HL-60/S4 treated with phorbol 12-myristate 13-acetate at 8.2 ng/mL for 4 days and 3 days (cell line): Measurements from ENCODE around the gene TMEM248.
"Not testable (repeated sequence)": the region's sequence is repeated elsewhere in the genome, so short reads cannot be mapped to it uniquely, and the experiment has no call there.

Source experiments
- in situ Hi-C: fragments of 300-500 bp; cut with MboI; formaldehyde crosslinking; loops from 2 replicates; pipeline ENCODE4 v1.15.0; 2022; ENCODE audit warnings: low sequenced_read_pairs

Gene TMEM248

DNA sequence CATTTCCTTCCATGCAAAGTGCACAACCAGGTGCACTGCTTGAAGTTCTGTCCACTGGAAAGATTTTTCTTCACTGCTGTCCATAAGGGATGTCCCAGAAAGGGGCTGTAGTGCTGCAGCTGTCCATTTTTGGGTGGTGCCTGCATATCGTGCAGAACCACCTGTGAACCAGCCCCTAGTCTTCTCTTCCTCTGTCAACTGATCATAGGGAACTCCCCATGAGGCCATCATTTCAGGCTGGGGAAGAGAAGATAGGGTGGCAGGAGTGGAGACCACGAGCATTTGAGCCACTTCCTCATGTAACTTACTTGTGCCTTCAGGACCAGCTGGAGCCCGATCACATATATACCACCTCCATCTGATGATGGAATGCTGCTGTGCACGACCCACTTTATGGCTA, 12.4 kb upstream of the TMEM248 start:
- in situ Hi-C loops, result not testable (repeated sequence)

DNA sequence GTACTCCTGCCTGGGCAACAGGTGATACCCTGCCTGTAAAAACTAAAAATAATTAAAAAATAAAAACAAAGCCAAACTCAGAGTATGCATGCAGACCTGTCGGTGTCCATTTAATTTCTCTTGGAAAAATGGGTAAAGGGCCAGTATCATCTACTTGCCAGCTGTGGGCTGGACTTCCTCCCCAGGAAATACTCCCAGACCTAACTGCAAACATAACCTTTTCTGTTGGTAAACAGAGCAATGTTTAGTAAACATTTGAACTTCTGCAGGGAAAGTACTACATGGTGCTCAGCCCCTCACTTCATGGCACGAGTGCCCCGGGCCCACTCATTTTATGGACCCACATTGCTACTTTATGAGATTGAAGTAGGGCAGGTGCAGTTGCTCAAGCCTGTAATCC, 10.2 kb upstream of the TMEM248 start:
- in situ Hi-C loops, result no loop called here

GRCh38 chr7:66911191-66911590, 9.8 kb upstream of the TMEM248 start:
- in situ Hi-C loops, result not testable (repeated sequence)

GRCh38 chr7:66912195-66912594, 8.8 kb upstream of the TMEM248 start:
- in situ Hi-C loops, result no loop called here

DNA sequence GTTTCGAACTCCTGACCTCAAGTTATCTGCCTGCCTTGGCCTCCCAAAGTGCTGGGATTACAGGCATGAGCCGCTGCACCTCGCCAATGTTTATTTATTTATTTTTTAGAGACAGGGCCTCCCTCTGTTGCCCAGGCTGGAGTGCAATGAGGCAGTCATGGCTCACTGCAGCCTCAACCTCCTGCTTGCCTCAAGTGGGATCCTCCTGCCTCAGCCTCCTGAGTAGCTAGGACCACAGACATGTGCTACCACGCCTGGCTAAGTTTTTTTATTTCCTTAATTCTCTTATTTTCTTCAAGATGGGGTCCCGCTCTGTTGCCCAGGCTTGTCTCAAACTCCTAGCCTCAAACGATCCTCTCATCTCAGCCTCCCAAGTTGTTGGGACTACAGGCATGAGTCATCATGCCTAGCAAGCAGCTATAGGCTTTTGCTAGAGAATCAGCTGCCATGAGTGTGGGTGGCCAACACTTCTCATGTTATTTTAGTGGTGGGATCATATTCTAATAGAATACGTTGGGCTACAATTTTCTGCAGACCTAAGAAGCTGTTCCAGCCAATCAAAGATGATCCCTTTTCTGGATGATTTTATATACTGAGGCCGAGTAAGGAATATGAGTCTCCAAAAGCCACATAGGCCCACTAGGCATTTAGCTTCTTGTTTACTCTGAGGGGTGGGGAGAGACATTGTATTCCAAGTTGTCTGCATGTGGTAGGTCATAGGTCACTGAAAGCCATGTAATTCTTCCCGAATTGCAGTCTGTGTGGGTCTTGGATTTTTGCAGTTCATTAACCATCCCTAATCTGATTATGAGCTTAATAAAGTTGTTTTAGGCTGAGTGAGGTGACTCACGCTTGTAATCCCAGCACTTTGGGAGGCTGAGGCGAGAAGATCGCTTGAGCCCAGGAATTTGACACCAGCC, 7.6 kb upstream of the TMEM248 start:
- in situ Hi-C loops, result no loop called here

DNA sequence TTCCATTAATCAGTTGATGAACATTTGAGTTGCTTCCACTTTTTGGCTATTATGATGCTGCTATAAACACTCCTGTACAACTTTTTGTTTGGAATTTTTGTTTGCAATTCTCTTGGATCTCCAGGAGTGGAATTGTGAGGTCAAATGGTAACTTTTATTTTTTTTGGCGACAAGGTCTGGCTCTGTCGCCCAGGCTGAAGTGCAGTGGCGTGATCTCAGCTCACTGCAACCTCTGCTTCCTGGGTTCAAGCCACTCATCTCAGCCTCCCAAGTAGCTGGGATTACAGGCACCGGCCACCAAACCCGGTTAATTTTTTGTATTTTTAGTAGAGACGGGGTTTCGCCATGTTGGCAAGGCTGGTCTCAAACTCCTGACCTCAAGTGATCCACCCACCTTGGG, 3.1 kb upstream of the TMEM248 start:
- in situ Hi-C loops, result not testable (repeated sequence)

GRCh38 chr7:66919304-66919703, 1.7 kb upstream of the TMEM248 start:
- in situ Hi-C loops, result no loop called here

DNA sequence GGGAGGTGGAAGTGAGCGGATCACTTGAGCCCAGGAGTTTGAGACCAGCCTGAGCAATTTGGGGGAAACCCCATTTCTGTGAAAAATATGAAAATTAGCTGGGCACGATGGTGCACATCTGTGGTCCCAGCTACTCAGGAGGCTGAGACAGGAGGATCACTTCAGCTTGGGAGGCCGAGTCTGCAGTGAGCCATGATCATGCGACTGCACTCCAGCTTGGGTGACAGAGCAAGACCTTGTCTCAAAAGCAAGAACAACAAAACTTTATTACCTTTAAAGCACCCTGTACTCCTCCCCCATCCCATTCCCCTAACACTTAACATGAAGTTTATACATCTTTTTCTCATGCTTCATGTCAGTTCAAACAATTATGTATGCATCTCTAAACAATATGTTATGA, 1.3 kb upstream of the TMEM248 start:
- in situ Hi-C loops, result no loop called here

- in situ Hi-C loops, result no loop called here
Observed at GRCh38 chr7:66920256-66920655, 769 bp upstream of the TMEM248 start.

- in situ Hi-C loops, result no loop called here
Observed at GRCh38 chr7:66921396-66921917, 432 bp downstream of the TMEM248 start.

DNA sequence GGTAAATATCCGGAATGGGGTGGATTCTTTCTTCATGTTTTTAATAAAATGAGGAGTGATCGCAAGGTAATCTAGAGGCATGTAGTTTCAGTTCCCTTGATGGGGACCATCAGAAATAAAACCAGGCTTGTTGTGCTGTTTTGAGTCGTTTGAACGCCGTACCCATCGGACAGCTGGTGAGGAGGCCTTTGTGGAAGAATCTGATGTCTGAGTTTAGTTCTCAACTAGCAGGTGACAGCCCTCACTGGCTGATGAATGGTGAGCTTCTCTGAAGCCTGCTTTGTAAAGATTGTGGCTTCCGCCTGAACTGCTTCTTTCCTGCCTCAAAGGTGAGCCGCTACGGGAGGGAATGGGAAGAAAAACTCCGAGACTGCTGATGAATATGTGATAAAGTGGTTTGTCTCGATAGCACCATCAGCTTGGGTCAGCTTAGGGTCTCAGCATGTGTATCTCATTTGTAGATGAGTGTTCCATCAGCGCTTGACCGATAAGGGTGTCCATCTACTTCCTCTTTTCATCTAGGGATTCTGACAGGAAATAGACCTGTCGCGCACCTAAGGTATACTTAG, 977 bp downstream of the TMEM248 start:
- in situ Hi-C loops, result no loop called here

DNA sequence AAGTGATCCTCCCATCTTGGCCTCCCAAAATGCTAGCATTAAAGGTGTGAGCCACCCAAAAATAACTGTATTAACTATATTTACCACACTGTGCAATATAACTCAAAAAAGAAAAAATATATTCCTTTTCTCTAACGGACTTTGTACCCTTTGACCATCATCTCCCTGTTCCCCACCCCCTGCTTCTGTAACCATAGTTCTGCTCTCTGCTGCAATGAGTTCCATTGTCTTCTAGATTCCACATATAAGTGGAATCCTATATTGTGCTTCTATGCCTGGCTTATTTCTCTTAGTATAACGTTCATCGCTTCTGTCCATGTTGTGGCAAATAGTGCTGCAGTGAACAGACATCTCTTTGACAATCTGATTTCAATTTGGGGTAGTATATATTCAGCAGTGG, 4.2 kb downstream of the TMEM248 start:
- in situ Hi-C loops, result no loop called here

DNA sequence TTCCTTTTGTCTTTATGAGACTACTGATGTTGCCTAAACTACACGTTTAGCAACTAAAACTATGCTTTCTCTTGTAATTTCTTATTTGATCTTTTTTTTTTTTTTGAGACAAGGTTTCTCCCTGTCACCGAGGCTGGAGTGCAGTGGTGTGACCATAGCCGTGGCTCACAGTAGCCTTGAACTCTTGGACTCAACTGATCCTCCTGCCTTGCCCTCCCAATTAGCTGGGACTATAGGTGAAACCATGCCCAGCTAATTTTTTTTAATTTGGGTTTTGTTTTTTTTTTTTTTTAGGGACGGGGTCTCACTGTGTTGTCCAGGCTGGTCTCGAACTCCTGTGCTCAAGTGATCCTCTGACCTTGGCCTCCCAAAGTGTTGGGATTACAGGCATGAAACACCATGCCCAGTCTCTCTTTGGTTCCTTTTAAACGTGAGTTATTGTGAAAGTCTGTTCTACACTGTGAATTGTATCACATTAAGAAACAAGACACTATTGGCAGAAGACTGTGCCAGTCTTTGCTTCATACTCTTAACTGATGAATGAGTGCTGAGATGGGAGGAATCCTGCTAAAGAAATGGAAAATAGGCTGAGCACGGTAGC, 6.4 kb downstream of the TMEM248 start:
- in situ Hi-C loops, result no loop called here

- in situ Hi-C loops, result no loop called here
Observed at GRCh38 chr7:66928388-66928787, 7.4 kb downstream of the TMEM248 start.

DNA sequence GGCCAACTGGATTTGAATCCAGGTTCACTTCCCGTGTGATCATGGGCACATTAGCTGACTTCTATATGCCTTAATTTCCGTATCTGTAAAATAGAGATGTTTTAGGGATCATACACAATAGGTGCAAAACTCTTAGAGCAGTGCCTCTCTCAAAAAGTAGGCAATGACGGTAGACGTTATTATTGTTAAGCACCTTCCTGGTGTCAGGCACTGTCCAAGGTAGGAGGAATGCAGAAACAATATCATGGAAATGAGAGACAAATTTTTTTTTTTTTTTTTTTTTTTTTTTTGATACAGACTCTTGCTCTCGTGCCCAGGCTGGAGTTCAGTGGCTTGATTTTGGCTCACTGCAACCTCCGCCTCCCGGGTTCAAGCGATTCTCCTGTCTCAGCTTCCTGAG, 8.1 kb downstream of the TMEM248 start:
- in situ Hi-C loops, result no loop called here

GRCh38 chr7:66929935-66930334, 8.9 kb downstream of the TMEM248 start:
- in situ Hi-C loops, result no loop called here

DNA sequence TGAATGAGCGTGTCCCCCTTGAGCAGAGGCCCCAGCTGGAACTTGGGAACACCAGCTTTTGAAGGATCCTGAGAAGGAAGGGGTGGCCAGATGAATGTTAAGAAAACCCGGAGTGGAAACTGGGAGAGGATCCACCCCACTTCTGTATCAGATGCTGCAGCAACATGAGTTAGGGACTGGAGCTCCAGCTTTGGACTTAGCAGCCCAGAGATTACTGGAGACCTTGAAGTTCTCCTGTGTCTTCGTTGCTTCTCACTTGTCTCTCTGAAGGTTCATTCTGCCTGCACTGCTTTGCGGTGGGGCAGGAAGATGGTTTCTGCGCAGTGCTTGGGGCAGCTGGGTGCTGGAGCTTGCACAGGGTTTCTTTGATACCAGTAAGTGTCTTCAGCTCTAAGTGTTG, 9.3 kb downstream of the TMEM248 start:
- in situ Hi-C loops, result no loop called here

- in situ Hi-C loops, result no loop called here
Observed at GRCh38 chr7:66933469-66933868, 12.4 kb downstream of the TMEM248 start.

DNA sequence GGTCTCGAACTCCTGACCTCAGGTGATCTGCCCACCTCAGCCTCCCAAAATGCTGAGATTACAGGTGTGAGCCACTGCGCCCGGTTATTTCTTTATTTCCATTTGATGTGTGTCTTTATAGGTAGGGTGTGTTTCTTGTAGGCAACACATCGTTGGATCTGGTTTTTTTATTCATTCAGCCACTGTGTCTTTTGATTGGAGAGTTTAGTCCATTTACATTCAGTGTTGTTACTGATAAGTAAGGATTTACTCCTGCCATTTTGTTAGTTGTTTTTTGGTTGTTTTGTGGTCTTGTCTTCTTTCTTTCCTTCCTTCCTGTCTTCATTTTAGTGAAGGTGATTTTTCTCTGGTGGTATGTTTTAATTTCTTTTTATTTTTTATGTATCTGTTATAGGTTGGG, 16.9 kb downstream of the TMEM248 start:
- in situ Hi-C loops, result no loop called here

DNA sequence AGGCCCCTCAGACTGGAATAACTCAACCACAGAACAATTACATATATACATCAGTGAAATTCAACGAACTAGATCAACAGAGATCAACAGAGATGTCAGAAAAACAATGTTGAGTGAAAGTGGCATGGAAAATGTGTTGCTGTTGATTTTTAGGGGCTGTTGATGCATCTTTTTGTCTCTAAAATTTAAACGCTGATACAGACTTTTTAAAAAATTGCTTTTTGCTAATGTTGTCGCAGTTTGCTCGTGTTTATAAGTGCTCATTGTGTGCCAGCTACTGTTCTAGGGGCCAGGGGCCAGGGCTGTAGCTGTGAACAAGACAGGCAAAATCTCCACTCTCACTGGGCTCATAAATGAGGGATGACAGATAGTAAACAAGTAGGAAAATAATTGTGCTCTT, 18.3 kb downstream of the TMEM248 start:
- in situ Hi-C loops, result no loop called here

- in situ Hi-C loops, result no loop called here
Observed at GRCh38 chr7:66946545-66946944, 25.5 kb downstream of the TMEM248 start.
